Measurements from ENCODE around the gene SLC10A7.
"Not testable (repeated sequence)": the region's sequence is repeated elsewhere in the genome, so short reads cannot be mapped to it uniquely, and the experiment has no call there.

SLC10A7 gene

DNA sequence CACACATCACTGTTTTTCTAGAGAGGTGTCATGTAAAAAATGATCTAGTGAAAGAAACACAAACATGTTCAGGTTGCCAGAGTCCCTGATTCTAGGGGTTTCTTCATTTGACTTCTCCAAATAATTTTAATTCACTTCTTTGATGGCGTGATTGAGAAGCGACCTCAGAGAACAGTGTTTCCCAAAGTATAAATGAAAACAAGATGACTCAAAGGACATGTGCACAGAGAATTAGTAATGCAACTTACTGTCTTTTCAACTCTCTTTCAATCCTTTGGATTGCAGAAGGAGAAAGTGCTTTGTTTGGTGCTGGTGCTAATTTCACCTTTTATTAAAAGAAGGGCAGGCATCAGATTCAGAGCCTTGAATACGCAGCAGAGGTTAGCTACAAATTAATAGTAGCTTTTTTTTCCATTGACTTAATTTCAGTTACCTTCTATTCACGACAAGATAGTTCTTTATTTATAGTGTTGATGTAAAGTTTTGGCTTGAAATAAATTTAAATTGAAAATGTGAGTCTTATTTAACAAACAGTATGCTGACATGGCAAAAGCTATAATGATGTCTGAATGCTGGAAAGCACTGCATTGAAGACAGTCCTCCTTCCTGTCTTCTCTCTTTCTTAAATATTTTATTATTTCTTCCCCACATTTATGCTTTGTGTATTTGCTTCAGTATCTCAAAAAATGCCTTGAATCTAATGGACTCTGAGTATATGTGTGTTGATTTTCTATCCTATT is 85.1 kb downstream of the SLC10A7 start:
- no peak for DNase-seq

GRCh38 chr4:146435962-146436361 is 85.8 kb downstream of the SLC10A7 start:
- DNase-seq, result no peak

DNA sequence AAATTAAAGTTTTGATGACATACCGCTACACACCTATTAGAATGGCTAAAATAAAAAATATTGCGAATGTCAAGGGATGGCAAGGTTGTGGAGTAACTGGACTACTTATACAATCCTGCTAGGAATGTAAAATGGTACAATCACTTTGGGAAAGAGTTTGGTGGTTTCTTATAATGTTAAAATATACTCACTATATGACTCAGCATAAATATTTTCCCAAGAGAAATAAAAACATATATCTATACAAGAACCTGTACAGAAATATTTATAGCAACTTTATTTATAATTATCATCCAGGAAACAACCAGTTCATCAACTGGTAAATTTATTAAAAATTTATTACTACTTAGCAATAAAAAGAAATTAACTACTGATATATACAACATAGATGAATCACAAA is 89.7 kb downstream of the SLC10A7 start:
- DNase-seq, result no peak

GRCh38 chr4:146428298-146428697 is 93.4 kb downstream of the SLC10A7 start:
- DNase-seq, result no peak

- no peak for DNase-seq
Measured at GRCh38 chr4:146417822-146418221, 103.9 kb downstream of the SLC10A7 start.

GRCh38 chr4:146415829-146416228 is 105.9 kb downstream of the SLC10A7 start:
- no peak for DNase-seq

GRCh38 chr4:146407669-146408084 is 114.1 kb downstream of the SLC10A7 start:
- no peak for DNase-seq

DNA sequence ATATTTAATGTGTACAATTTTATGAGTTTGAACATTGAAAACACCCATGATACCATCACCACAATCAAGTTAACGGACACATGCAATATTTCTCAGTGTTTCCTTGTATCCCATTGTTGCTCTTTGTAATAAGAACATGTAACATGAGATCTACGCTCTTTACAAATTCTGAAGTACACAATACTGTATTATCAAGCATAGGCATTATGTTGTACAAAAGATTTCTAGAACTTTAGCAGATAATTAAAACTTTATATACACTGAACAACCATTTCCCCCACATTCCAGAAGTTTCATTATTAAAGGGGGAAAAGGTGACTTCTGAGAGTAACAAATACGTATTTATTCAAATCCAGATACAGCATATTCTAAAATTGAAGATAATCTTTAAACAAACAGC is 114.5 kb downstream of the SLC10A7 start:
- no peak for DNase-seq

- no peak for DNase-seq
Measured at GRCh38 chr4:146401274-146401673, 120.5 kb downstream of the SLC10A7 start.

DNA sequence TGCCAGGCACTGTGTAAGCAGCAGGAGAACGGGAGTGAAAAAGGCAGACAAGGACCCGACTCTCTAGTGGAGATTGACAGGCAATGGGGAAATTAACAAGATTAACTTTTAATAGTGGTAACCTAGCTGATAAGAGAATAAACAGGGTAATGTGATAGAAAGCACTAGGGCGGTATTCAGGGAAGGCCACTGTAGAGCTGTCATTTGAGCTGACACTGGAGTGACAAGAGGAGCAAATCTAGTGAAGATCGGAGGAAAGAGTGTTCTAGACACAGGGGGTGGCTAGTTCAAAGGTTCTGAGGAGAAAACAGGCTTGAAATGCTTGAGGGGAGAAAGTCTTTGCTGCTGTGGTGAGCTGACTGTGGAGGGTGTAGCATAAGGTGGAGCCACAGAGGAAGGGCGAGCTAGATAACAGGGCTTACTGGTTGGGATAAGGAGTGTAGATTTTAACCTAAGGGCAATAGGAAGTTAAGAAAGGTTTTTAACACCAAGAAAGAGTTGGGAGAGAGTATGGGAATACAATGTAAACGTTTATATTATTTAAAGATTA is 122.8 kb downstream of the SLC10A7 start:
- DNase-seq, result no peak

DNA sequence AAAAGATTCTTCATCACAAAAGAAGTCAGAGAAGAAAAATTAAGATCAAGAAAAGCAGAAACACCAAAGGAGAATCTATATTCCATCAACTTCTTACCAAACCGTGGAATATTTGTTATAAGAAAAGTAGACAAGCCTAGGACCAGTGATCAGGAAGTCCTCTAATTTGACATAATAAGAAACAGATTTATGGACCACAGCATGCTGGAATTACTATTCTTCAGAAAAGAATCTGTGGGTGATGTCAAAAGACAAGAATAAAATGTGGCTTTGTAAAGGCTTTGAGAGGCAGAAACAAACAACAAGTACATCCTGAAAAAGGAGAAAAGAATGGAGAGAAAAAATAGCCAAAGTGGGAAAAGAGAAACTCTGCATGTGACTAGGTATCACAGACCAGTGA is 123.3 kb downstream of the SLC10A7 start:
- no peak for DNase-seq

- no peak for DNase-seq
Measured at GRCh38 chr4:146389561-146389960, 132.2 kb downstream of the SLC10A7 start.

DNA sequence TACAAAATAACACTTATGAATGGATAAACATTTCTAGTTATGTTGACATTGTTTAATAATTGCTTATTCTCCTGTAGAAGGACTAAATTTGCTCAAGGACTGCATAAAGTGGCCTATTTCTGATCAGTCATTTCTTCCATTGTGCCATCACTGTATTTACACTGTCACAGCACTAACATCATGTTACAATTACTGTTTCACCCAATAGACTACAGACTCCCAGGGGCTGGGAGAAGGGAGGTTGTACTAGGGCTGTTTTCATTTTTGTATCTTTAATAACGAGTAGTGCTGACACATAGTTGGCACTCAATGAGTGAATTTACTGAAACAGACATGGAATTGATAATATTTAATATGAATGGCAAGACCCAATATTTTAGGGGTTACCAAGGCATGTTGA is 139.5 kb downstream of the SLC10A7 start:
- DNase-seq, result no peak

- no peak for DNase-seq
Measured at GRCh38 chr4:146381263-146381872, 140.4 kb downstream of the SLC10A7 start.

DNA sequence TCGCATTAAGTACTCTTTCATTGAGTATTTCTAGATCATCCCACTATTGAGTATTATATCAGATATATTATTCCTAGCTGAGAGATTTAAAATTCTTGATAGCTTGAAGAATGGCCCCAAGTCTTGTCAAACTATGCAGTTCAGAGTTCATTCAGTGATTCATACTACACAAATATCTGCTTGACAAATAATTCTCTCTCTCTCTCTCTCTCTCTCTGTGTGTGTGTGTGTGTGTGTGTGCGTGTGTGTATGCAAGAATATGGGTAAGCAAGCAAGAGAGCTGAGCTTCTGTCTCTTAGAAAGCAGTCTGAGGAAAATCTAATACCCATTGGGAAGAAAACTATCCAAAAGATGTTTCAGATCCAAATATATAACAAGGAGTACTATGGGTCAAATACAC is 142.0 kb downstream of the SLC10A7 start:
- DNase-seq, result no peak

- DNase-seq, result no peak
Measured at GRCh38 chr4:146371812-146372211, 149.9 kb downstream of the SLC10A7 start.

- no peak for DNase-seq
Measured at GRCh38 chr4:146370841-146371240, 150.9 kb downstream of the SLC10A7 start.

DNA sequence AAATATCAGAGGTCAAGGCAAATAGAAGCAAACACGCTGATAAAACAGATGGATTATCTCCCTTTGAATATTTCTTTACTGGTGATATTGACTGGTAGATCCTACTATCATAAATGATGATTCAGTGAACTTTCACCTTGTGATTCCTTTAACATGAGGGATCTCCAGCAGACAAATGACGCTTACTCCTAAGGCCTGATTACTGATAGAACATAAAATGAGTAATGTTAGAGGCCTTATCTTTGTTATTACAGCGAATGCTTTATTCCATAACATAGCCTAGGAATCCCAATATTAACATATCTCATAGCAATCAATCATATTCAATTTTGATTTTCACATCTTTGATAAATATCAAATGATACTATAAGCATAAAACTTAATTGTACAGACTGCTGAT is 152.3 kb downstream of the SLC10A7 start:
- DNase-seq, result no peak

GRCh38 chr4:146368209-146368608 is 153.5 kb downstream of the SLC10A7 start:
- DNase-seq, result no peak

DNA sequence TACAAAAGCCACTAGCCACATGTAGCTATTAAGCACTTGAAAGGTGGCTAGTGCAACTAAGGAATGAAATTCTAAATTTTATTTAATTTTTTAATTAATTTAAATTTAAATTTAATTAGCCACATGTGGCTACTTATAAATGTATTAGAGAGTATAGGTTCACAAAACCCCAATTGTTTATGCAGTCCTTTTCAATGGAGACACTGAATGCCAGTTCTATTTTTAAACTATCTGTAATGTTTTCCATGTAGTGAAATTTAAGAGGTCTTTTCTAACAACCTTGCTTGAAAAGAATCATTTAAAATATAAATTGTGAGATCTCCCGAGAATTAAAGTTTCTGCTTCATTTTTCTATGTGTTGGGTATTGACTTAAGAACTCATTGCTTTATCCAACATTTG is 154.4 kb downstream of the SLC10A7 start:
- DNase-seq, result no peak

- DNase-seq, result no peak
Measured at GRCh38 chr4:146359771-146360170, 162.0 kb downstream of the SLC10A7 start.

DNA sequence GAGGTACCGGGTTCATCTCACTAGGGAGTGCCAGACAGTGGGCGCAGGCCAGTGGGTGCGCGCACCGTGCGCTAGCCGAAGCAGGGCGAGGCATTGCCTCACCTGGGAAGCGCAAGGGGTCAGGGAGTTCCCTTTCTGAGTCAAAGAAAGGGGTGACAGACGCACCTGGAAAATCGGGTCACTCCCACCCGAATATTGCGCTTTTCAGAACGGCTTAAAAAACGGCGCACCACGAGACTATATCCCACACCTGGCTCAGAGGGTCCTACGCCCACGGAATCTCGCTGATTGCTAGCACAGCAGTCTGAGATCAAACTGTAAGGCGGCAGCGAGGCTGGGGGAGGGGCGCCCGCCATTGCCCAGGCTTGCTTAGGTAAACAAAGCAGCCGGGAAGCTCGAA is 171.6 kb downstream of the SLC10A7 start:
- not testable (repeated sequence) for DNase-seq

- DNase-seq, result no peak
Measured at GRCh38 chr4:146349306-146349705, 172.4 kb downstream of the SLC10A7 start.

GRCh38 chr4:146347822-146348221 is 173.9 kb downstream of the SLC10A7 start:
- DNase-seq, result no peak

- DNase-seq, result no peak
Measured at GRCh38 chr4:146346276-146346675, 175.5 kb downstream of the SLC10A7 start.

All from stimulated activated CD4-positive, alpha-beta T cell treated with anti-CD3 and anti-CD28 coated beads, Interleukin-4, amount 100 ng/mL, for 4 hours (primary cell).